Adrenal gland (tissue), 12 donors: ENCODE results near the gene TMEM52. TPM values are rescaled to one million over a fixed set of nuclear protein-coding genes. Genes with fewer than 3 reads are reported as not detected.

ENCODE experiments used
- DNase-seq, 7 donors: peaks; one replicate each; pipeline ENCODE4 v3.0.0-alpha.2; 2019 to 2020
- H3K27ac ChIP-seq, 5 donors: fragments of 200-600 bp; sonication (generic) in 4 of 5; 1 replicate in 3 of 5; 2 replicates in 2 of 5; pipeline versions ENCODE4 v1.5.1 to v1.8.0; 2016 to 2020; ENCODE audit warnings: mild to moderate bottlenecking in 1 of 5
- H3K27me3 ChIP-seq: fragments of 200-600 bp; 2 replicates; pipeline ENCODE4 v1.8.0; 2021
- H3K36me3 ChIP-seq, 2 donors: fragments of 200-600 bp; replicated peaks in 1 of 2; 1 replicate in 1 of 2; 2 replicates in 1 of 2; pipeline versions ENCODE4 v1.5.1 to v1.8.0; 2018 to 2022
- H3K4me1 ChIP-seq, 2 donors: fragments of 200-600 bp; replicated peaks in 1 of 2; 1 replicate in 1 of 2; 2 replicates in 1 of 2; pipeline versions ENCODE4 v1.5.1 to v1.8.0; 2018 to 2021
- H3K4me3 ChIP-seq, 4 donors: fragments of 200-600 bp; sonication (generic) in 3 of 4; one replicate each; pipeline ENCODE4 v1.5.1; 2016 to 2018
- H3K9me3 ChIP-seq, 3 donors: fragments of 200-600 bp; sonication (generic) in 1 of 3; replicated peaks in 1 of 3; 1 replicate in 2 of 3; 2 replicates in 1 of 3; pipeline versions ENCODE4 v1.5.1 to v1.8.0; 2016 to 2021
- POLR2A ChIP-seq, 2 donors: fragments of 450-650 bp; IDR thresholded peaks; one replicate each; pipeline ENCODE4 v1.6.1; 2017; ENCODE audit warnings: antibody characterized with exemption in 2 of 2, mild to moderate bottlenecking in 2 of 2, moderate library complexity in 1 of 2
- WGBS, 4 donors: extraction: QIAGEN DNeasy Blood & Tissue Kit in 2 of 4; methylation state at CpG; one replicate each; pipeline versions ENCODE4 v1.1.5 to v1.1.7; 2013 to 2017; 5-methylcytosine and 5-hydroxymethylcytosine counted together
- intact Hi-C, 2 donors: fragments of 100-400 bp; cut with DNase I; formaldehyde crosslinking; loops; one replicate each; pipeline versions ENCODE4 v1.14.1 to v1.15.0; 2022 to 2023
- polyA plus RNA-seq, 3 donors: library from polyadenylated mRNA; stranded (reverse); fragments of 200-250 nt in 2 of 3; fragments of 350-450 nt in 1 of 3; fragmentation: Illumina TruSeq in 1 of 3; extraction: RNeasy Lipid Tissue Mini Kit (QIAGEN cat#74804) in 1 of 3; gene quantifications; one replicate each; pipeline ENCODE4 v1.2.3, GENCODE V29; 2013 to 2014
- total RNA-seq, 9 donors: library from RNA; depleted of rRNA in 4 of 9; stranded (reverse); fragments of >200 nt in 4 of 9; fragments of 120-200 nt in 1 of 9; fragmentation: NEBNext Ultra II Directional in 1 of 9; extraction: Animal tissue kit (Norgen Biotek cat#: 25700) in 1 of 9; gene quantifications; one replicate each; pipeline versions ENCODE4 v1.1.0 to v1.2.4, GENCODE V29; 2013 to 2023
- TF ChIP-seq, protein P1 (sequence below), 6 experiments: fragments of 450-650 bp in 4 of 6; fragments of 200-600 bp in 2 of 6; sonication (generic) in 1 of 6; IDR thresholded peaks; 1 replicate in 5 of 6; 2 replicates in 1 of 6; pipeline versions ENCODE4 v1.5.1 to v1.8.0; 2016 to 2021; ENCODE audit warnings: antibody characterized with exemption in 6 of 6, mild to moderate bottlenecking in 2 of 6, moderate library complexity in 1 of 6
- donor health status: healthy with polysubstance abuse.
- donor health status: Bipolar disorder and iron deficiency.
- donor health status: DM: yes; HTN: yes; CAD: no.
- donor health status: DM: no; HTN: no; CAD: no.
- donor health status: DM: no; HTN: no; CAD: no.
- donor health status: DM: yes; HTN: yes; CAD: no.

Gene TMEM52
- total and polyA plus RNA-seq, 12 donors, result 7.0 to 95.4 (median 61.7) TPM

DNA sequence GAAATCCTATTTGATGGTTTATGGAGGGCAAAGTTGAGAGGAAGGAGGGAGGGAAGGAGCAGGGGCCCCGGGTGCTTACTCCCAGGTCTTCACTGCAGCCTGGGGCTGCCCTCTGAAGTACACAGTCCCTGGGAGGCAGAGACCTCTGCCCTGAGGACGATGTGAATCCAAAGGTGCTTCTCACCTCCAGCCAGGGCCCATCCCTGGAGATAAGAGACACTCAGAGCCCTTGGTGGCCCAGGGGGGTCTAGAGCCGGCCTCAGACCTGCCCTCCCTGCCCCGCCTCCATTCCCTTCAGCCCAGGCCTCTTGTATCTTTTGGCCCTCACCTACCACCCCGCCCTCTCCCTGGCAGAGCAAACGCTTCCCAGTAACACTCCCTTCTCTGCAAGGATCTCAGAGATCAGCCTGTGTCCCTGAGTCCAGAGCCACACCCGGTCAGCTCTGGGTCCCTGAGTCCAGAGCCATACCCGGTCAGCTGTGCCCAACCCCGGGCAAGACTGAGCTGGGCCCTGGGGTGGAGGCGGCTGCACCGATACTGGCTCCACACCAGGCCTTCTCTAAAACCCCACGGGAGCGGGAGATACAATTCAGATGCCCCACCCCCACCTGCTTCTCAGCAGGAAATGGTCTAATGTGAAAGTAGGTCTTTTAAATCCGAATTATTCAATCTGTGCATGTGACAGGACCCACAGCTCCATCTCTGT is 24.6 kb downstream of the TMEM52 start:
- WGBS, 4 donors, result 17 to 30% (median 22%) methylated on average over 9 to 14 of the region's 14 CpGs
- no peaks in the 10 kb centered on the region for H3K27me3 ChIP-seq
- peak overlapping the region in 4 of 5 donors; percentile 22 to 77 (median 58) for H3K27ac ChIP-seq
- H3K4me3 ChIP-seq, result peak overlapping the region in 1 of 4 donors; percentile 25
- no peaks in the 10 kb centered on the region for H3K9me3 ChIP-seq
- peak in 6 of 7 donors; percentile 42 to 76 (median 73) for DNase-seq
- intact Hi-C loops, result loop anchor here in 1 of 2 donors (5.0 kb wide), 2 partner anchors 37 to 107 kb away; no protein-coding TSS in a partner anchor
- TF ChIP-seq POLR2A (IDR thresholded peaks at IDR 0.05), result peak in 1 of 2 donors; percentile 56
- TF ChIP-seq, protein P1, sequence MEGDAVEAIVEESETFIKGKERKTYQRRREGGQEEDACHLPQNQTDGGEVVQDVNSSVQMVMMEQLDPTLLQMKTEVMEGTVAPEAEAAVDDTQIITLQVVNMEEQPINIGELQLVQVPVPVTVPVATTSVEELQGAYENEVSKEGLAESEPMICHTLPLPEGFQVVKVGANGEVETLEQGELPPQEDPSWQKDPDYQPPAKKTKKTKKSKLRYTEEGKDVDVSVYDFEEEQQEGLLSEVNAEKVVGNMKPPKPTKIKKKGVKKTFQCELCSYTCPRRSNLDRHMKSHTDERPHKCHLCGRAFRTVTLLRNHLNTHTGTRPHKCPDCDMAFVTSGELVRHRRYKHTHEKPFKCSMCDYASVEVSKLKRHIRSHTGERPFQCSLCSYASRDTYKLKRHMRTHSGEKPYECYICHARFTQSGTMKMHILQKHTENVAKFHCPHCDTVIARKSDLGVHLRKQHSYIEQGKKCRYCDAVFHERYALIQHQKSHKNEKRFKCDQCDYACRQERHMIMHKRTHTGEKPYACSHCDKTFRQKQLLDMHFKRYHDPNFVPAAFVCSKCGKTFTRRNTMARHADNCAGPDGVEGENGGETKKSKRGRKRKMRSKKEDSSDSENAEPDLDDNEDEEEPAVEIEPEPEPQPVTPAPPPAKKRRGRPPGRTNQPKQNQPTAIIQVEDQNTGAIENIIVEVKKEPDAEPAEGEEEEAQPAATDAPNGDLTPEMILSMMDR (IDR thresholded peaks at IDR 0.05), result no peak
- H3K4me1 ChIP-seq, result peaks cover 27 to 34% of the 10 kb centered on the region in 2 donors
- H3K36me3 ChIP-seq, result no peaks in the 10 kb centered on the region

DNA sequence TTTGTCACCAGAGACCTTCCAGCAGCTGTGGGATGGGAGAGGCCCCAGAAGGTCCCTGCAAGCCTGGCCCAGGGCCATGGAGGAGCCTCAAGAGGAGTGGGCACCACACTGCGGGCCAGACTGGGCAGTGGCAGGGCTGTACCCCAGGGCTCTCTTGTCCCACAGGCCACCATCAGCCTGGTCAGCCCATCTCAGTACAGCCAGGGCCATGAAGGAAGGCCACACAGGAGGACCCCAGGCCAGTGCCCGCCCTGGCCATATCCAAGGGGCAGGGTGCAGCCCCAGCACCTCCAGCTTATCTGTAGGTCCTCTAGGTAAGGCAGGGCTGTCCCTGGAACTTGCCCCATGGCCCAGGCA is 25.1 kb downstream of the TMEM52 start:
- Histone ChIP-seq H3K4me1 (peaks cover 32 to 39% of the 10 kb centered on the region in 2 donors), H3K36me3 (no peaks in the 10 kb centered on the region), H3K27ac (peak overlapping the region in 3 of 5 donors; percentile 54 to 77 (median 62)), H3K4me3 (no peak overlapping the region), H3K27me3 (no peaks in the 10 kb centered on the region), H3K9me3 (no peaks in the 10 kb centered on the region)
- no peak for DNase-seq
- WGBS, 4 donors, result 80 to 100% (median 84%) methylated on average over 1 to 2 of the region's 2 CpGs
- TF ChIP-seq, protein P1 (IDR thresholded peaks at IDR 0.05), result no peak
- TF ChIP-seq POLR2A (IDR thresholded peaks at IDR 0.05), result no peak
- intact Hi-C loops, result loop anchor here in 1 of 2 donors (5.0 kb wide), 2 partner anchors 37 to 107 kb away; no protein-coding TSS in a partner anchor

DNA sequence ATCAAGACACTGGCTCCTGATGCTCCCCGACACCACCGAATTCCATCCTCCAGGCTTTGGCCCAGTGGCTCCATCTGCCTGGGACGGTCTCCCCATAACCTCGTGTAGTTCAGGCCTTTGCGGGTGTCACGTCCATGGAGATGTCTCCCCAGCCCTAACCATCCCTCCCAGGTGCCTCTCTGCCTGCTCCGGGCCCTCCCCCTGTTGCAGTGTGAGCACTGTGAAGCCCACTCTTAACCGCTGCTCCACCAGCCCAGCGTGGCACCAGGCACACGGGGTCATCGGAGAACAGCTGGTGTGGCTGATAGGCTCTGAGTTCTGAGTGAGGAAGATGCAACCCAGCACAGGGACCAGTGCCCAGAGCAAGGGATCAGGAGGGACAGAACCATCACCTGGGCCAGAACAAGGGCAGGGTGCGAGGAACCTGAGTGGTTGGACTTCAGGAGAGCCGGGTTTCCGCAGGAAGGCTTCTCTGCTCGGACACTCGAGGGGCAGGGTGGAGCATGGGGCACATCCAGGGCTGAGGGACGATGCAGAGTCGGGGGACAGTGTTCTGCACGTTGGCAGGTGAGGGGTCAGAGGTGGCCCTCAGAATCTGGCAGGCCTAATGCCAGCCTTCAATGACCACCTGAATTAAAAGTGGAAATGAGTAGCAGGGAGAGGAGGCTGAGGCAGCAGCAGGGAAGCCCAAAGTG is 25.6 kb downstream of the TMEM52 start:
- peaks cover 37 to 45% of the 10 kb centered on the region in 2 donors for H3K4me1 ChIP-seq
- no peak overlapping the region for H3K4me3 ChIP-seq
- intact Hi-C loops, result loop anchor here in 1 of 2 donors (5.0 kb wide), 2 partner anchors 36 to 106 kb away; no protein-coding TSS in a partner anchor
- H3K9me3 ChIP-seq, result no peaks in the 10 kb centered on the region
- WGBS, 4 donors, result 92% methylated on average over 18 to 19 of the region's 19 CpGs
- DNase-seq, result peak in 1 of 7 donors; percentile 15
- no peaks in the 10 kb centered on the region for H3K36me3 ChIP-seq
- H3K27me3 ChIP-seq, result no peaks in the 10 kb centered on the region
- no peak for TF ChIP-seq POLR2A (IDR thresholded peaks at IDR 0.05)
- TF ChIP-seq, protein P1 (IDR thresholded peaks at IDR 0.05), result no peak
- peak overlapping the region in 1 of 5 donors; percentile 77 for H3K27ac ChIP-seq

DNA sequence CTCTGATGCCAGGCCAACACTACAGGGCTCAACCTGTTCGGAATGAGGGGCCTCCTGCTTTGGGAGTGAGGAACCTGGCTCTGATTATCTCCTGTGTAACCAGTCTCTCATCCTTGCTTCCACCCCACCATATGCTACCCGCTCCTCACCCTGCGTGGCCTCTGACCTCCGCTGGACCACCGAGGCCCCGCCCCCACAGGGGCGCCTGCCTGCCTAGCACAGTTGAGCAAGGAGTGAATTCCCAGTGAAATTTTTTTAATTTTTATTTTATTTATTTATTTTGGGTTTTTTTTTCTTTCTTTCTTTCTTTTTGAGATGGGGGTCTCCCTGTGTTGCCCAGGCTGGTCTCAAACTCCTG is 26.3 kb downstream of the TMEM52 start:
- intact Hi-C loops, result loop anchor here in 1 of 2 donors (5.0 kb wide), 2 partner anchors 35 to 105 kb away; no protein-coding TSS in a partner anchor
- no peak for TF ChIP-seq POLR2A (IDR thresholded peaks at IDR 0.05)
- TF ChIP-seq, protein P1 (IDR thresholded peaks at IDR 0.05), result no peak
- Histone ChIP-seq H3K9me3 (no peaks in the 10 kb centered on the region), H3K4me1 (peaks cover 43 to 52% of the 10 kb centered on the region in 2 donors), H3K27me3 (no peaks in the 10 kb centered on the region), H3K4me3 (no peak overlapping the region), H3K36me3 (no peaks in the 10 kb centered on the region), H3K27ac (no peak overlapping the region)
- DNase-seq, result no peak
- WGBS, 4 donors, result 75 to 83% (median 79%) methylated on average over 7 of the region's 7 CpGs
